ENCODE data around the gene SPATA2. TPM values are rescaled to one million over a fixed set of nuclear protein-coding genes. Genes with fewer than 3 reads are reported as not detected.

The SPATA2 gene
- total and polyA plus RNA-seq, 2 of the 8 experiments (the other 6 are each of a cell fraction or from before 2014, with no cell fraction given) = 11.0 to 13.0 TPM

DNA sequence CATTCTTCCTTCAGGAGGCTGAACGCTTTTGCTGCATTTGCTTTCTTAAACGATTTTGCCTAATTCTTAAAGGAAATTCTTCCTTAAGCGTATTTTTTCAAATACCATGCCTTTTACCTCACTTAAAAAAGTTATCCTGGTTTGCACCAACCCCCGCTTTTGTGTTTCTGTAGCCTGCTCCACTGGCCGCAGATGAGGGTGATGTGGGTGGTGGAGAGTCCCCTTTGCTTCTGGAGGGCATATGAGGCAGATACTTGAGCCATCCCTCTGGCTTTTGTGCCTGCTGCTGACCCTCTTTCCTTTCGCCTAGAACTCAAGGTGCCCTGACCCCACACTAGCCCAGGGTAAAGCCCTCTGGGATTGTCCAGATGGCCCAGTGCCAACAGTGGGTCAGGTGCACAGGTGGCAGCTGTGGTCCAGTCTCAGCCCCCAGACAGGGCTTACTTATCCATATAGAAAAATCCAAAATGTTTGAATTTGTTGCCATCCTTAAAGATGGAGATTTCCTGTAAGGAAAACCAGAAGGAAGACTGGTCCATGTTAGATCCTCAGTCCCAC, 43.9 kb downstream of the SPATA2 start:
- Histone ChIP-seq H2BK120ac (replicated peaks; ENCODE audit: low read depth, low read length) (no peak overlapping the region), H3K4me1 (replicated peaks in 1 of 4; ENCODE audit: control insufficient read depth in 3 of 4, insufficient read depth in 4 of 4, low read length in 3 of 4) (no peaks in the 10 kb centered on the region), H3K27ac (ENCODE audit: low read depth, low read length) (no peak overlapping the region), H3K36me3 (ENCODE audit: control insufficient read depth in 2 of 4, insufficient read depth in 4 of 4, low read length in 3 of 4) (0 out of 8 replicates have a peak, but pooled peaks cover 0 to 2% (median 0%) of the 10 kb centered on the region in 4 experiments), H3K14ac (ENCODE audit: insufficient read length) (no peak overlapping the region), H2AFZ (ENCODE audit: low read length) (no peak overlapping the region), H4K8ac (ENCODE audit: extremely low read depth, insufficient read depth, low read length) (no peak overlapping the region), H3K79me1 (ENCODE audit: low read depth, low read length) (no peaks in the 10 kb centered on the region), H3K27me3 (replicated peaks in 1 of 4; ENCODE audit: control insufficient read depth in 3 of 4, extremely low read depth in 1 of 4, insufficient read depth in 3 of 4, low read length in 3 of 4) (peaks cover 0 to 2% (median 0%) of the 10 kb centered on the region in 4 experiments; a peak in 1 of 7 replicates), H3K4me2 (ENCODE audit: insufficient read depth in 1 of 2, low read depth in 2 of 2, low read length in 2 of 2) (no peak overlapping the region), H2BK12ac (ENCODE audit: low read depth, low read length) (no peak overlapping the region), H2BK20ac (ENCODE audit: low read length) (no peak overlapping the region), H3K23ac (ENCODE audit: insufficient read length) (no peak overlapping the region), H2AK5ac (ENCODE audit: low read depth, low read length) (no peak overlapping the region), H3K9ac (replicated peaks in 1 of 4; ENCODE audit: extremely low read depth in 1 of 4, low read depth in 3 of 4, low read length in 3 of 4) (no peak overlapping the region), H3K79me2 (ENCODE audit: control insufficient read depth in 1 of 2, insufficient read depth in 2 of 2, low read length in 2 of 2) (no peaks in the 10 kb centered on the region), H3K4ac (replicated peaks; ENCODE audit: insufficient read length, low read depth, low read length) (no peak overlapping the region), H3K56ac (replicated peaks; ENCODE audit: insufficient read length, low read depth, low read length) (no peak overlapping the region), H2BK5ac (ENCODE audit: low read depth, low read length) (no peak overlapping the region), H4K20me1 (replicated peaks in 1 of 2; ENCODE audit: control insufficient read depth in 1 of 2, insufficient read depth in 2 of 2, low read length in 2 of 2) (peaks cover 0 to 3% of the 10 kb centered on the region in 2 experiments), H4K91ac (replicated peaks; ENCODE audit: insufficient read length, low read length) (no peak overlapping the region), H2BK15ac (ENCODE audit: low read length) (no peak overlapping the region), H4K5ac (ENCODE audit: insufficient read length, low read depth, low read length) (no peak overlapping the region), H3K18ac (ENCODE audit: extremely low read depth, low read length) (no peak overlapping the region), H3K4me3 (ENCODE audit: extremely low read depth in 1 of 4, insufficient read depth in 2 of 4, low read depth in 3 of 4, low read length in 4 of 4) (no peak overlapping the region), H3K9me3 (ENCODE audit: insufficient read depth in 2 of 2, low read depth in 1 of 2, low read length in 1 of 2) (no peaks in the 10 kb centered on the region), H3K23me2 (ENCODE audit: low read depth, low read length) (no peaks in the 10 kb centered on the region)
- FAIRE-seq (no peak), DNase-seq (ENCODE audit: low read depth in 1 of 2, low spot score in 2 of 2) (no peak)
- ChIA-PET CTCF (ENCODE audit: partially characterized antibody) (interaction anchor here (0.8 to 3.6 kb wide), 7 partner anchors 12 to 82 kb away, joined by 3 to 21 read pairs (median 5); no protein-coding TSS in a partner anchor), POLR2A (ENCODE audit: partially characterized antibody) (interaction anchor here (1.0 to 2.4 kb wide), 2 partner anchors 10 to 15 kb away, joined by 3 to 5 read pairs; no protein-coding TSS in a partner anchor)
- no peak for TF ChIP-seq SP2 (IDR thresholded peaks at IDR 0.05; ENCODE audit: low read length)
- 88% methylated on average over 6 of the region's 6 CpGs; no CpG with 5 or more reads in 1 of the 2 experiments for WGBS, 2 experiments (ENCODE audit: extremely low coverage in 1 of 2, insufficient coverage in 1 of 2, insufficient read length in 1 of 2, insufficient replicate concordance in 2 of 2, low coverage in 1 of 2, low lambda C conversion rate in 2 of 2, missing lambda C conversion rate in 1 of 2)

Data from H1 (cell line).